Nephron (organoid): ENCODE data around the gene EFNA3.

Source experiments
- H3K27ac Mint-ChIP-seq, 3 experiments: 2 replicates each; pipeline ENCODE4 v1.8.0; 2020; ENCODE audit warnings: mixed read lengths in 3 of 3, mild to moderate bottlenecking in 2 of 3, moderate library complexity in 1 of 3
- H3K27me3 Mint-ChIP-seq: 2 replicates; pipeline ENCODE4 v1.8.0; 2021; ENCODE audit warnings: low read depth, mild to moderate bottlenecking, moderate library complexity, mixed read lengths
- H3K36me3 Mint-ChIP-seq: 2 replicates; pipeline ENCODE4 v1.8.0; 2020; ENCODE audit warnings: low read depth, mixed read lengths
- H3K4me1 Mint-ChIP-seq: 2 replicates; pipeline ENCODE4 v1.8.0; 2020; ENCODE audit warnings: mixed read lengths
- H3K4me3 Mint-ChIP-seq, 3 experiments: 2 replicates each; pipeline ENCODE4 v1.8.0; 2020; ENCODE audit warnings: mild to moderate bottlenecking in 3 of 3, mixed read lengths in 3 of 3, moderate library complexity in 2 of 3
- H3K9me3 Mint-ChIP-seq: 2 replicates; pipeline ENCODE4 v1.8.0; 2020; ENCODE audit warnings: mixed read lengths
- TF ChIP-seq, protein P1 (sequence below), 3 experiments: fragments of 200-600 bp; sonication (generic); IDR thresholded peaks; one replicate each; pipeline ENCODE4 v1.5.0; 2021; ENCODE audit warnings: antibody characterized with exemption in 3 of 3; ENCODE audit not compliant: unreplicated experiment in 3 of 3

EFNA3 gene

DNA sequence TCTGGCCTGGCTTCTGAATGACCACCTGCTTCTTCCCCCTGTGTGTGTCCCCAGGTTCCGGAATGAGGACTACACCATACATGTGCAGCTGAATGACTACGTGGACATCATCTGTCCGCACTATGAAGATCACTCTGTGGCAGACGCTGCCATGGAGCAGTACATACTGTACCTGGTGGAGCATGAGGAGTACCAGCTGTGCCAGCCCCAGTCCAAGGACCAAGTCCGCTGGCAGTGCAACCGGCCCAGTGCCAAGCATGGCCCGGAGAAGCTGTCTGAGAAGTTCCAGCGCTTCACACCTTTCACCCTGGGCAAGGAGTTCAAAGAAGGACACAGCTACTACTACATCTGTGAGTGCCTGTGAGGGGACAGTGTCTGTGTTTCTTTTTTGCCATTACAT, 52.6 kb downstream of the EFNA3 start:
- peak overlapping the region; percentile 77 to 90 (median 88) for H3K27ac Mint-ChIP-seq
- peak overlapping the region; percentile 84 to 87 (median 85) for H3K4me3 Mint-ChIP-seq
- H3K27me3 Mint-ChIP-seq = peaks cover 35% of the 10 kb centered on the region
- TF ChIP-seq, protein P1, sequence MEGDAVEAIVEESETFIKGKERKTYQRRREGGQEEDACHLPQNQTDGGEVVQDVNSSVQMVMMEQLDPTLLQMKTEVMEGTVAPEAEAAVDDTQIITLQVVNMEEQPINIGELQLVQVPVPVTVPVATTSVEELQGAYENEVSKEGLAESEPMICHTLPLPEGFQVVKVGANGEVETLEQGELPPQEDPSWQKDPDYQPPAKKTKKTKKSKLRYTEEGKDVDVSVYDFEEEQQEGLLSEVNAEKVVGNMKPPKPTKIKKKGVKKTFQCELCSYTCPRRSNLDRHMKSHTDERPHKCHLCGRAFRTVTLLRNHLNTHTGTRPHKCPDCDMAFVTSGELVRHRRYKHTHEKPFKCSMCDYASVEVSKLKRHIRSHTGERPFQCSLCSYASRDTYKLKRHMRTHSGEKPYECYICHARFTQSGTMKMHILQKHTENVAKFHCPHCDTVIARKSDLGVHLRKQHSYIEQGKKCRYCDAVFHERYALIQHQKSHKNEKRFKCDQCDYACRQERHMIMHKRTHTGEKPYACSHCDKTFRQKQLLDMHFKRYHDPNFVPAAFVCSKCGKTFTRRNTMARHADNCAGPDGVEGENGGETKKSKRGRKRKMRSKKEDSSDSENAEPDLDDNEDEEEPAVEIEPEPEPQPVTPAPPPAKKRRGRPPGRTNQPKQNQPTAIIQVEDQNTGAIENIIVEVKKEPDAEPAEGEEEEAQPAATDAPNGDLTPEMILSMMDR (IDR thresholded peaks at IDR 0.05; ENCODE audit: unreplicated experiment in 3 of 3) = no peak
- H3K4me1 Mint-ChIP-seq = peaks cover 74% of the 10 kb centered on the region
- H3K9me3 Mint-ChIP-seq = no peaks in the 10 kb centered on the region
- H3K36me3 Mint-ChIP-seq = peaks cover 27% of the 10 kb centered on the region

DNA sequence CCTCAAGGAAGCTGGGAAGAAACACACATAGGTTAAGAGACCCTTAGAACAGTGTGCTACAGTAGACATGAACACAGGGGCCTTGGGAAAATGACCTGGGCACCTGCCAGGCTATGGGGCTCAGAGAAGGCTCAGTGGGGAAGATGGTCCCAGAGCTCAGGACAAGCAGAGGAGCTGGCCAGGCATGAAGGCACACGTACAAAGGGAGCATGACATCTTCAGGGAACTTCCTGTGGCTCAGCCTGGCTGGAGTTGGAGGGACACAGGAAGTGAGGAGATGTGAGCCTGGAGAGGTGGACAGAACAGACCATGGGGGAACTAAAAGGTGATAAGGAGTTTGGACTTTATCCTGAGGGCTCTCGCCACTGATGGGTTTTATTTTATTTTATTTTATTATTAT, 53.2 kb downstream of the EFNA3 start:
- Mint-ChIP-seq H3K36me3 (peaks cover 27% of the 10 kb centered on the region), H3K27ac (peak overlapping the region; percentile 77 to 90 (median 78)), H3K4me3 (peak overlapping the region in 2 of 3 experiments; percentile 26 to 66), H3K4me1 (peaks cover 68% of the 10 kb centered on the region), H3K27me3 (peaks cover 30% of the 10 kb centered on the region), H3K9me3 (no peaks in the 10 kb centered on the region)
- TF ChIP-seq, protein P1 (IDR thresholded peaks at IDR 0.05; ENCODE audit: unreplicated experiment in 3 of 3) = no peak

DNA sequence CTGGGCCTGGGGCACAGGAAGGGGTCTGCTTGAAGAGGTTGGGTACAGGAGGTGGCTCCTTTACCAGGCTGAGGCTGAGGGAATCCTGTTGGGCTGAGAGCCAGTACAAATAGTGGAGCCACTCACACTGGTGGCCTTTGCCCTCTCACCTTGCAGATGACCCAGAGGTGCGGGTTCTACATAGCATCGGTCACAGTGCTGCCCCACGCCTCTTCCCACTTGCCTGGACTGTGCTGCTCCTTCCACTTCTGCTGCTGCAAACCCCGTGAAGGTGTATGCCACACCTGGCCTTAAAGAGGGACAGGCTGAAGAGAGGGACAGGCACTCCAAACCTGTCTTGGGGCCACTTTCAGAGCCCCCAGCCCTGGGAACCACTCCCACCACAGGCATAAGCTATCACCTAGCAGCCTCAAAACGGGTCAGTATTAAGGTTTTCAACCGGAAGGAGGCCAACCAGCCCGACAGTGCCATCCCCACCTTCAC, 55.2 kb downstream of the EFNA3 start:
- H3K4me1 Mint-ChIP-seq = peaks cover 65% of the 10 kb centered on the region
- TF ChIP-seq, protein P1 (IDR thresholded peaks at IDR 0.05; ENCODE audit: unreplicated experiment in 3 of 3) = no peak
- H3K36me3 Mint-ChIP-seq = peaks cover 35% of the 10 kb centered on the region
- peak overlapping the region; percentile 93 to 96 (median 94) for H3K4me3 Mint-ChIP-seq
- H3K27ac Mint-ChIP-seq = peak overlapping the region; percentile 52 to 99 (median 73)
- no peaks in the 10 kb centered on the region for H3K9me3 Mint-ChIP-seq
- peaks cover 14% of the 10 kb centered on the region for H3K27me3 Mint-ChIP-seq

DNA sequence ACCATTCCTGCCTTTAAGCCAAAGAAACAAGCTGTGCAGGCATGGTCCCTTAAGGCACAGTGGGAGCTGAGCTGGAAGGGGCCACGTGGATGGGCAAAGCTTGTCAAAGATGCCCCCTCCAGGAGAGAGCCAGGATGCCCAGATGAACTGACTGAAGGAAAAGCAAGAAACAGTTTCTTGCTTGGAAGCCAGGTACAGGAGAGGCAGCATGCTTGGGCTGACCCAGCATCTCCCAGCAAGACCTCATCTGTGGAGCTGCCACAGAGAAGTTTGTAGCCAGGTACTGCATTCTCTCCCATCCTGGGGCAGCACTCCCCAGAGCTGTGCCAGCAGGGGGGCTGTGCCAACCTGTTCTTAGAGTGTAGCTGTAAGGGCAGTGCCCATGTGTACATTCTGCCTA, 55.7 kb downstream of the EFNA3 start:
- Mint-ChIP-seq H3K27me3 (peaks cover 14% of the 10 kb centered on the region), H3K4me3 (peak overlapping the region; percentile 93 to 96 (median 94)), H3K36me3 (peaks cover 35% of the 10 kb centered on the region), H3K4me1 (peaks cover 61% of the 10 kb centered on the region), H3K27ac (peak overlapping the region; percentile 95 to 99 (median 99)), H3K9me3 (no peaks in the 10 kb centered on the region)
- TF ChIP-seq, protein P1 (IDR thresholded peaks at IDR 0.05; ENCODE audit: unreplicated experiment in 3 of 3) = no peak

DNA sequence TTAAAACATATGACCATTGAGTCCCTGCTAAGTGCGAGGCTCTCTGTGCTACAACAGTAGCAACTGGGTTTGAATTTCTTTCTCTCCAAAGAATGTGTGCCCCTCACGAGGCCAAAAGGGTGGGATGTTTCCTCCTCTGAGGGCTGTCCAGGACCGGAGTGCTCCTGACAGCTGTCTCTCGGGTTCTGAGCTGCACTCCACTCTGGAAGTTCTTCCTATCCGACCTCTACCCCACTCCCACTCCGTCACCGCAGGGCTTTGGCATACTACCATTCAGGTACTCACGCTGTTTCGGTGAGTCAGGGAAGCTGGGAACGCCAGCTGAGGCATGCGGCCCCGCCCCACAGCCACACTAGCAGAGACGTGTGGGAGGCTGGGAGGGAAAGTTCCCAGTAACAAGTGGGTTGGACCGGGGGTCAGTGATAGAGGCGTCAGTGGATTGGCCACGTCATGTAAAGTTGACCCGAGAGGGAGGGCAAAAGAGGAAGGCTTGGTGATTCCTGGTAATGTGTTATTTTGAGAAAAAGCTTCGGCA, 56.3 kb downstream of the EFNA3 start:
- peaks cover 9% of the 10 kb centered on the region for H3K27me3 Mint-ChIP-seq
- H3K4me3 Mint-ChIP-seq = peak overlapping the region; percentile 93 to 96 (median 94)
- H3K27ac Mint-ChIP-seq = peak overlapping the region; percentile 95 to 99 (median 99)
- TF ChIP-seq, protein P1 (IDR thresholded peaks at IDR 0.05; ENCODE audit: unreplicated experiment in 3 of 3) = no peak
- peaks cover 35% of the 10 kb centered on the region for H3K36me3 Mint-ChIP-seq
- peaks cover 55% of the 10 kb centered on the region for H3K4me1 Mint-ChIP-seq
- no peaks in the 10 kb centered on the region for H3K9me3 Mint-ChIP-seq
